Astrocyte of the cerebellum (primary cell): ENCODE results near the gene SLPI.

Experiments used
- DNase-seq: peaks from one replicate; pipeline ENCODE4 v3.0.0-alpha.2; 2011; ENCODE audit warnings: low read depth
- H3K4me3 ChIP-seq: 2 replicates; pipeline ENCODE4 v1.5.1; 2011; ENCODE audit warnings: mild to moderate bottlenecking, low read depth, low read length, moderate library complexity
- in situ Hi-C: cut with HindIII; loops from 2 replicates; pipeline ENCODE4 v1.10.0; 2017; ENCODE audit warnings: low sequenced_read_pairs
- TF ChIP-seq, protein P1 (sequence below): IDR thresholded peaks from 2 replicates; pipeline ENCODE4 v1.5.1; 2012; ENCODE audit warnings: low read length, low read depth, moderate library complexity, mild to moderate bottlenecking; ENCODE audit errors: missing control alignments

SLPI gene

DNA sequence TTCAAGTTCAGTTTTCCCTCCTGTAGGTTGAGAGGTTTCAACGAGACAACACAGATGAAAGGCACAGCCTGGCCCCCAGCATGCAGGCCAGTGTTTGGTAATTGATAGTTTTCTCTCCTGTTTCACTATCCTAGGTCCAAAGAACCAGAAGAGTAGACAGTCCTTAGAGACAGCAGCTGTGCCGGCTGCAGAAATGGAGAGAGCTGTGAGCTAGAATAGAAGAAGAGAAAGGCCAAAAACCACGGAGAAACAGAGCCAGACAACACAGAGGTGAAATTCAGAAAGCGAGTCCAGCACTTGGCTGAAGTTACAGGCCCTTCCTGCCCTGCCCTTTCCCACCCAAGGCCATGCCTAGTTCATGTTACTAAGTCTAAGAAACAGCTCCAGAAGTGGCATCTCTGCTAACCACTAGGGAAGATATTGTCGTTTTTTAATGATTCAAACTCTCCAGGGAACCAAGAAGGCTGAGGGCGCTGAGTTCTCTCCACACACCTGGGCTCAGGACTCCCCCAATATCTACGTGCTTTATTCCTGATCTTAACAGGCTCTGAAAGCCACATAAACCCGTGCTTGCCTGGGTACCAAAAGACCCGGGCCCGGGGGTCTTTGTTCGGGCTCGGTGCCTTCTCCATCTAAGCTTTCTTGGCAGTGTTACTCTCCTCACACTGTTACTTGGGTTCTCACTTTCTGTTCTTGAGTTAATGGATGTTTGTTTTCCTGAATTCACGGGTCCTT is 35.7 kb upstream of the SLPI start:
- TF ChIP-seq, protein P1, sequence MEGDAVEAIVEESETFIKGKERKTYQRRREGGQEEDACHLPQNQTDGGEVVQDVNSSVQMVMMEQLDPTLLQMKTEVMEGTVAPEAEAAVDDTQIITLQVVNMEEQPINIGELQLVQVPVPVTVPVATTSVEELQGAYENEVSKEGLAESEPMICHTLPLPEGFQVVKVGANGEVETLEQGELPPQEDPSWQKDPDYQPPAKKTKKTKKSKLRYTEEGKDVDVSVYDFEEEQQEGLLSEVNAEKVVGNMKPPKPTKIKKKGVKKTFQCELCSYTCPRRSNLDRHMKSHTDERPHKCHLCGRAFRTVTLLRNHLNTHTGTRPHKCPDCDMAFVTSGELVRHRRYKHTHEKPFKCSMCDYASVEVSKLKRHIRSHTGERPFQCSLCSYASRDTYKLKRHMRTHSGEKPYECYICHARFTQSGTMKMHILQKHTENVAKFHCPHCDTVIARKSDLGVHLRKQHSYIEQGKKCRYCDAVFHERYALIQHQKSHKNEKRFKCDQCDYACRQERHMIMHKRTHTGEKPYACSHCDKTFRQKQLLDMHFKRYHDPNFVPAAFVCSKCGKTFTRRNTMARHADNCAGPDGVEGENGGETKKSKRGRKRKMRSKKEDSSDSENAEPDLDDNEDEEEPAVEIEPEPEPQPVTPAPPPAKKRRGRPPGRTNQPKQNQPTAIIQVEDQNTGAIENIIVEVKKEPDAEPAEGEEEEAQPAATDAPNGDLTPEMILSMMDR = no peak
- no peak overlapping the region for H3K4me3 ChIP-seq
- in situ Hi-C loops = loop anchor here (25.0 kb wide), 1 partner anchor 278 kb away; no protein-coding TSS in a partner anchor
- no peak for DNase-seq

DNA sequence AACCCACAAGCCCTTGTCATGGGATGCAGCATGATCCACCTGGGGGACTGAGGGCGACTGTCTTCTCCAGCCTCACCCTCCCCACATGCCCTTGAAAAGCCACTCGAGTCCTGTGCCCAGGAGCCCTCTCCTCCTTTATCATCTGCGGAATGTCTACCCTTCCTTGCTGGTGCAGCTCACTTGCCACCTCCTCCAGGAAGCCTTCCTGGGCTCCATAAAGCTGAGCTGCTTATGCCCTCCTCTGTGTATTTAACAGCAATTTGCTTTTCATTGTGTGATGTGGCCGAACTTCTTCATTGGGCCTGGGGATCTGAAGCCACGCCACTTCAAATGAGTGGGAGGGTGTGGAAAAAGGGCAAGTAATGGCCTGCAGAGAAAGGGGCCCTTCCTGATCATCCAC is 34.5 kb upstream of the SLPI start:
- DNase-seq = no peak
- H3K4me3 ChIP-seq = no peak overlapping the region
- in situ Hi-C loops = loop anchor here (25.0 kb wide), 1 partner anchor 277 kb away; no protein-coding TSS in a partner anchor
- TF ChIP-seq, protein P1 = no peak

DNA sequence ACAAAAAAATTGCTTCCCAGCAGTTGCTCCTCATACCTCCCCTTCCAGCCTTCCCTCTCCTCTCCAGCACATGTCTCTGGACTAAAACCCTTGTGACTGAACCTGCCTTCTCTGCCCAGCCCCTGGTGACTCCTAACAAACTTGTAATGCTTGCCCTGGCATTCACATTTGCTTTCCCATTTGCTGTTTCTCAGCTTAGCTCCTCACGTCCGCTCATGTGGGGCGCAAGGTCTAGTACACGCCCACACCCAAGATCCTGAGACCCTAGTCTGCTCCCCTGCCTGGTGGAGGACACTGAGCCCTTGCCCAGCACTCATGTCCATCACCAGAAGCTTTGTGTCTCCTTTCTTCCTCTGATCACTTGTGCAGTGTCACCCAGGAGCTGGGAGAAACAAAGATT is 34.0 kb upstream of the SLPI start:
- in situ Hi-C loops = loop anchor here (25.0 kb wide), 1 partner anchor 276 kb away; no protein-coding TSS in a partner anchor
- H3K4me3 ChIP-seq = no peak overlapping the region
- TF ChIP-seq, protein P1 = no peak
- no peak for DNase-seq

DNA sequence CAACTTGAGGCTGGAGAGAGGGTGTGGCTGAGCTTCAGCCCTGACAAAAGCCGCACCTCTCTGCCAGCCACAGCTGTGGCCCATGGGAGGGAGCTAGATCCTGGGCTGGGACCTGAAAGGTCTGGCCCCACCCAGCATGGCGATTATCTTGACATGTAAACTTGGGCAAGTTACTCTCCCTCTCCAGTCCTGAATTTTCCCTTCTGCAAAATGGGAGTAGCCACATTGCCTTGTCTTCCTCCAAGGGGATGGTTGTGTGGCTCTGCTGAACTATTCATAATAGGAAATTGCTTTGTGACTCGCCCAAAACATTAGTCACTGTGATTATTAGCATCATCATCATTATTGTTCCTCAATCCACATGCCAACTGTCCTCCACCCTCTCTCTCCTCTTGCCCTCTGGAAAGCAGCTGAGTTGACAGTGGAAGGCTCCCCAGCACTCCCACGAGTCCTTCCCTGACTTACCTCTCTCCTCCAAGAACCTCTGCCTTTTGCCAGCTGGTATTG is 29.2 kb upstream of the SLPI start:
- in situ Hi-C loops = loop anchor here (25.0 kb wide), 1 partner anchor 271 kb away; no protein-coding TSS in a partner anchor
- TF ChIP-seq, protein P1 = no peak
- no peak overlapping the region for H3K4me3 ChIP-seq
- DNase-seq = no peak

DNA sequence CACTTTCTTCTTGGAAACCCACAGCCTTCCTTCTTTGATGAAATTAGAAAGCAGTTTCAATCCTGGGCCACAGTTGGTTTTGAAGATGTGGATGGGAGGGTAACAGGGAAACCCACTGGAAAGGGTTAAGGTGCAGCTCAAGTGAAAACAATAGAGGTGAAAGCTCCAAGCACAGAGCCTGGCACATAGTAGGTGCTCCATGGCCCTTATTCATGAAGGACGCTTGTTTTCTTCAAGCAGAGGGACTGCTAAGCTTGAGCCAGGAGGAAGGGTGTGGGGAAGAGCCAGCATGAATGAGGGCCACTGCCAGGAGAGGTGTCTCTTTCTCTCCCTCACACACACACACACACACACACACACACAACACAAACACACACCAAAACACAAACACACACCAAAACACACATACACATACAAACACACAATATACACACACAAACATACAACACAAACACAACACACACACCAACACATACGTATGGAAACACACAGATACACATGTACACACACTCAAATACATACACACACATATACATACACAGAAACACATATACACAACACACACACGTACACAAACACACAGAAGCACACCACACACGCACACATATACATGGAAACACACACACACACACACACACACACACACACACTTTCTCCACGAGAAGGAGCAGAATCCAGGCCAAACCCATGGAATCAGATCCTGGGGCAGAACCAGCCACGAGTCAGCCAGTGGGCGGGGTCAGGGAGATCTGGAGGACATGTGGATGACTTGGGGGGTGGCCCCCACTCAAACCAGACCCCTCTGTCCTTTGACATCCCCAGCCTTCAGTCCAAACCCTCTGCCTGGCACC is 28.6 kb upstream of the SLPI start:
- DNase-seq = no peak
- in situ Hi-C loops = loop anchor here (25.0 kb wide), 1 partner anchor 271 kb away; no protein-coding TSS in a partner anchor
- no peak overlapping the region for H3K4me3 ChIP-seq
- TF ChIP-seq, protein P1 = no peak

DNA sequence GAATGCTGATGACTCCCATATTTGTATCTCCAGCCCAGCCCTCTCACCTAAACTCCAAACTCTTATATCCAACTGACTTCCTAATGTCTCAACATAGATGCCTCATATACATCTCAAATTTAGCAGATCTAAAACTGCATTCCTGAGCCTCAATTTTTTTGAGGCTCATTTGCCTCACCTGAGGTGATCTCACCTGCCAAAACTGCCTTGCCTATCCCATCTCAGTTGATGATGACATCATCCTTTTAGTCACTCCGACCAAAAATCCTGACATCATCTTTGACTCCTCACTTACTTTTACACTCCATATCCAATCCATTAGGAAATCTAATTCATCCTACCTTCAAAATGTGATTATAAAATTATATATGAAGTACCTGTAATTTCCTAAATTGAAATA is 25.6 kb upstream of the SLPI start:
- DNase-seq = no peak
- TF ChIP-seq, protein P1 = no peak
- no peak overlapping the region for H3K4me3 ChIP-seq
- in situ Hi-C loops = loop anchor here (25.0 kb wide), 1 partner anchor 268 kb away; no protein-coding TSS in a partner anchor
